Endothelial cell of umbilical vein (primary cell): ENCODE measurements around the gene CELF2. TPM values are rescaled to one million over a fixed set of nuclear protein-coding genes. Genes with fewer than 3 reads are reported as not detected.

Source experiments
- BruUV-seq: library from RNA; stranded (reverse); fragments of 400-500 nt; replicated peaks from 2 replicates; lab custom pipeline; 2021; lab: Mats Ljungman, UMichigan
- CTCF ChIA-PET: fragments of 300-600, 350-600 bp; sonication (Branson Sonifier 250); formaldehyde crosslinking; loops from one replicate; lab custom pipeline; 2021; ENCODE audit warnings: antibody characterized with exemption, inconsistent platforms; lab: Charles Lee
- POLR2A ChIA-PET: fragments of 300-600, 350-600 bp; sonication (Branson Sonifier 250); formaldehyde crosslinking; loops from one replicate; lab custom pipeline; 2021; ENCODE audit warnings: antibody characterized with exemption, inconsistent platforms; lab: Charles Lee
- DNase-seq: peaks from one replicate; pipeline ENCODE4 v3.0.0-alpha.2; 2011; ENCODE audit warnings: low read depth, low spot score
- FAIRE-seq: peaks from 2 replicates; lab custom pipeline; 2011; peaks lifted over from hg19 to GRCh38; lab: Jason Lieb, UNC
- H2AFZ ChIP-seq: 2 replicates; pipeline ENCODE4 v1.6.0; 2012; ENCODE audit warnings: low read depth, low read length, control low read depth, inconsistent platforms
- H3K27ac ChIP-seq: 2 replicates; pipeline ENCODE4 v1.5.1; 2011; ENCODE audit warnings: low read depth, mild to moderate bottlenecking, control low read depth, low read length, moderate library complexity; ENCODE audit not compliant: insufficient read depth
- H3K27me3 ChIP-seq, 2 experiments: 2 replicates each; pipeline versions ENCODE4 v1.6.0 to v1.6.1; 2011; ENCODE audit warnings: low read length in 2 of 2, mixed read lengths in 1 of 2; ENCODE audit not compliant: control insufficient read depth in 2 of 2, insufficient read depth in 2 of 2
- H3K36me3 ChIP-seq, 2 experiments: 2 replicates in 1 of 2; 3 replicates in 1 of 2; pipeline ENCODE4 v1.5.1; 2011; ENCODE audit warnings: low read length in 2 of 2, mild to moderate bottlenecking in 1 of 2, moderate library complexity in 1 of 2; ENCODE audit not compliant: control insufficient read depth in 2 of 2, insufficient read depth in 2 of 2; ENCODE audit errors: extremely low read depth in 1 of 2
- H3K4me1 ChIP-seq: 3 replicates; pipeline ENCODE4 v1.5.1; 2011; ENCODE audit warnings: mild to moderate bottlenecking, low read length; ENCODE audit not compliant: control insufficient read depth, insufficient read depth; ENCODE audit errors: extremely low read depth
- H3K4me2 ChIP-seq: 2 replicates; pipeline ENCODE4 v1.6.1; 2011; ENCODE audit warnings: low read length, control low read depth, mixed read lengths; ENCODE audit not compliant: insufficient read depth
- H3K4me3 ChIP-seq, 3 experiments: fragments of 200-600 bp in 1 of 3; sonication (generic), shearing (Covaris generic) in 1 of 3; replicated peaks in 1 of 3; 2 replicates each; pipeline ENCODE4 v1.5.1; 2011 to 2016; ENCODE audit warnings: control low read depth in 3 of 3, low read length in 3 of 3, mild to moderate bottlenecking in 2 of 3, inconsistent platforms in 1 of 3, low read depth in 1 of 3, moderate library complexity in 1 of 3; ENCODE audit not compliant: insufficient read depth in 1 of 3
- H3K79me2 ChIP-seq: 2 replicates; pipeline ENCODE4 v1.6.0; 2012; ENCODE audit warnings: low read length, inconsistent platforms; ENCODE audit not compliant: control insufficient read depth, insufficient read depth
- H3K9ac ChIP-seq: replicated peaks from 2 replicates; pipeline ENCODE3; 2011; ENCODE audit warnings: low read length, control low read depth; ENCODE audit not compliant: insufficient read depth; ENCODE audit errors: extremely low read depth
- H3K9me1 ChIP-seq: replicated peaks from 3 replicates; pipeline ENCODE4 v1.6.0; 2011; ENCODE audit warnings: mild to moderate bottlenecking, low read length; ENCODE audit not compliant: control insufficient read depth, insufficient read depth; ENCODE audit errors: extremely low read depth
- H3K9me3 ChIP-seq: replicated peaks from 2 replicates; pipeline ENCODE4 v1.5.1; 2012; ENCODE audit warnings: low read length, inconsistent platforms; ENCODE audit not compliant: control insufficient read depth, insufficient read depth
- H4K20me1 ChIP-seq: replicated peaks from 2 replicates; pipeline ENCODE3; 2011; ENCODE audit warnings: mild to moderate bottlenecking, low read length; ENCODE audit not compliant: control insufficient read depth, insufficient read depth; ENCODE audit errors: extremely low read depth
- EZH2 ChIP-seq: IDR thresholded peaks from 2 replicates; pipeline ENCODE4 v1.6.1; 2012; ENCODE audit warnings: borderline replicate concordance, low read depth, mild to moderate bottlenecking, moderate library complexity, low read length, inconsistent platforms; ENCODE audit not compliant: severe bottlenecking
- FOS ChIP-seq: IDR thresholded peaks from 2 replicates; pipeline ENCODE4 v1.6.1; 2011; ENCODE audit warnings: mild to moderate bottlenecking, low read length, moderate library complexity, borderline replicate concordance; ENCODE audit not compliant: insufficient read depth
- GATA2 ChIP-seq: IDR thresholded peaks from 2 replicates; pipeline ENCODE4 v1.7.0; 2011; ENCODE audit warnings: low read depth, mild to moderate bottlenecking, moderate library complexity, mixed read lengths, low read length; ENCODE audit not compliant: insufficient read length, insufficient read depth
- JUN ChIP-seq: IDR thresholded peaks from 2 replicates; pipeline ENCODE4 v1.6.1; 2011; ENCODE audit warnings: borderline replicate concordance, low read depth; ENCODE audit not compliant: insufficient read length, insufficient read depth
- MAX ChIP-seq: IDR thresholded peaks from 2 replicates; pipeline ENCODE4 v1.6.1; 2011; ENCODE audit not compliant: insufficient read depth, insufficient read length
- MYC ChIP-seq: IDR thresholded peaks from one replicate; pipeline ENCODE4 v1.6.1; 2011; ENCODE audit warnings: mild to moderate bottlenecking, low read depth, low read length
- POLR2A ChIP-seq: IDR thresholded peaks from 2 replicates; pipeline ENCODE4 v1.6.1; 2012; ENCODE audit warnings: low read depth, mild to moderate bottlenecking, control low read depth, low read length
- POLR2AphosphoS5 ChIP-seq: IDR thresholded peaks from 2 replicates; pipeline ENCODE4 v1.6.1; 2012; ENCODE audit warnings: low read depth, mild to moderate bottlenecking, control low read depth, low read length, moderate library complexity; ENCODE audit not compliant: insufficient read depth
- dilution Hi-C: fragments of 300-500 bp; cut with MboI; formaldehyde crosslinking; loops from one replicate; pipeline ENCODE4 v1.15.0; 2019; ENCODE audit warnings: low sequenced_read_pairs; ENCODE audit not compliant: extremely low pct_ligation_motif_present
- intact Hi-C: fragments of 100-400 bp; cut with micrococcal nuclease; formaldehyde crosslinking; loops from one replicate; pipeline ENCODE4 v1.10.0; 2022
- polyA plus RNA-seq, 4 experiments: library from polyadenylated mRNA; depleted of rRNA in 3 of 4; stranded (reverse) in 3 of 4; unstranded in 1 of 4; fragments of >200 nt; gene quantifications; 2 replicates each; pipeline versions ENCODE4 v1.2.1 to v1.2.3, GENCODE V29; 2011 to 2012; ENCODE audit warnings: missing spikeins in 1 of 4
- total RNA-seq: library from RNA; stranded (reverse); gene quantifications from 2 replicates; pipeline ENCODE4 v1.2.3, GENCODE V29; 2021
- TF ChIP-seq, protein P1 (sequence below), 2 donors: IDR thresholded peaks; 1 replicate in 1 of 2; 2 replicates in 1 of 2; pipeline ENCODE4 v1.5.1; 2011; ENCODE audit warnings: low read length in 2 of 2, mild to moderate bottlenecking in 2 of 2, moderate library complexity in 2 of 2, control low read depth in 1 of 2, inconsistent platforms in 1 of 2, low read depth in 1 of 2; ENCODE audit not compliant: insufficient read depth in 1 of 2; ENCODE audit errors: extremely low read depth in 1 of 2

Gene CELF2
- total and polyA plus RNA-seq, 2 donors (not counting 3 experiments of a cell fraction or from before 2014, with no cell fraction given) = 21.6 to 42.6 TPM

DNA sequence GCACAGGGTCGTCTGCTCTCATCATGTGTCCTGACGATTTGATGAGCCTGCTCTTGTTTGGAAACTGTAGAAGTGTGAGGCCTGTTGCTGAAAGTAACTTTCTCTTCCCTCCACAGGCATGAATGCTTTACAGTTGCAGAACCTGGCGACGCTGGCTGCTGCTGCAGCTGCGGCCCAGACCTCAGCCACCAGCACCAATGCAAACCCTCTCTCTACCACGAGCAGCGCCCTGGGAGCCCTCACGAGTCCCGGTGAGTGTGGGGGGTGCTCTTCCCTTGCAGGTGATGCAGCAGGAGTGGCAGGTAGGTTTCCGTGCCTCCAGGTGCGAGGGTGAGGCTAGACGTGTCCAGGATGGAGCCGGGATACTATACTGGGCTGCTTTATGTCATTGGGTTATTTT lies 270.6 kb downstream of the CELF2 start:
- CTCF ChIA-PET = interaction anchor here (1.1 kb wide), 1 partner anchor 18 kb away, joined by 4 read pairs; no protein-coding TSS in a partner anchor
- FAIRE-seq (no peak), DNase-seq (no peak)
- no peak overlapping the region for H3K27ac ChIP-seq
- H4K20me1 ChIP-seq = no peaks in the 10 kb centered on the region
- H3K4me2 ChIP-seq = no peak overlapping the region
- H3K9ac ChIP-seq = no peak overlapping the region
- H3K36me3 ChIP-seq = peaks cover 0 to 5% of the 10 kb centered on the region in 2 experiments
- no peak overlapping the region for H3K4me3 ChIP-seq
- H3K9me3 ChIP-seq = no peaks in the 10 kb centered on the region
- H3K9me1 ChIP-seq = no peaks in the 10 kb centered on the region
- H3K27me3 ChIP-seq = no peaks in the 10 kb centered on the region
- H3K79me2 ChIP-seq = no peaks in the 10 kb centered on the region
- no peak overlapping the region for H2AFZ ChIP-seq
- no peak for TF ChIP-seq MYC
- no peak for TF ChIP-seq FOS
- TF ChIP-seq, protein P1, sequence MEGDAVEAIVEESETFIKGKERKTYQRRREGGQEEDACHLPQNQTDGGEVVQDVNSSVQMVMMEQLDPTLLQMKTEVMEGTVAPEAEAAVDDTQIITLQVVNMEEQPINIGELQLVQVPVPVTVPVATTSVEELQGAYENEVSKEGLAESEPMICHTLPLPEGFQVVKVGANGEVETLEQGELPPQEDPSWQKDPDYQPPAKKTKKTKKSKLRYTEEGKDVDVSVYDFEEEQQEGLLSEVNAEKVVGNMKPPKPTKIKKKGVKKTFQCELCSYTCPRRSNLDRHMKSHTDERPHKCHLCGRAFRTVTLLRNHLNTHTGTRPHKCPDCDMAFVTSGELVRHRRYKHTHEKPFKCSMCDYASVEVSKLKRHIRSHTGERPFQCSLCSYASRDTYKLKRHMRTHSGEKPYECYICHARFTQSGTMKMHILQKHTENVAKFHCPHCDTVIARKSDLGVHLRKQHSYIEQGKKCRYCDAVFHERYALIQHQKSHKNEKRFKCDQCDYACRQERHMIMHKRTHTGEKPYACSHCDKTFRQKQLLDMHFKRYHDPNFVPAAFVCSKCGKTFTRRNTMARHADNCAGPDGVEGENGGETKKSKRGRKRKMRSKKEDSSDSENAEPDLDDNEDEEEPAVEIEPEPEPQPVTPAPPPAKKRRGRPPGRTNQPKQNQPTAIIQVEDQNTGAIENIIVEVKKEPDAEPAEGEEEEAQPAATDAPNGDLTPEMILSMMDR (IDR thresholded peaks at IDR 0.05; ENCODE audit: extremely low read depth in 1 of 2, insufficient read depth in 1 of 2, low read depth in 1 of 2, low read length in 2 of 2) = no peak
- no peak for TF ChIP-seq EZH2
- TF ChIP-seq GATA2 = no peak
- TF ChIP-seq MAX = no peak
- no peak for TF ChIP-seq JUN
- TF ChIP-seq POLR2A = no peak
- TF ChIP-seq POLR2AphosphoS5 = no peak
- BruUV-seq = no TSS peak
- H3K4me1 ChIP-seq = no peaks in the 10 kb centered on the region
- dilution Hi-C loops (no loop called here), intact Hi-C loops (no loop called here)
- POLR2A ChIA-PET = no interaction called here
